AG04450 (cell line): ENCODE measurements around the gene DCUN1D4. TPM values are rescaled to one million over a fixed set of nuclear protein-coding genes. Genes with fewer than 3 reads are reported as not detected.
A peak's percentile ranks its signal among the peaks of the same experiment; 100 is the strongest.

Source experiments
- CTCF ChIA-PET: fragments of 300-600, 350-600 bp; formaldehyde crosslinking; extraction: SDS; loops from one replicate; lab custom pipeline; 2022; ENCODE audit warnings: antibody characterized with exemption, inconsistent platforms; lab: Charles Lee
- POLR2A ChIA-PET: fragments of 350-600 bp; formaldehyde crosslinking; extraction: SDS; loops from one replicate; lab custom pipeline; 2021; ENCODE audit warnings: antibody characterized with exemption, inconsistent platforms; lab: Yijun Ruan, JAX
- DNase-seq: peaks from one replicate; pipeline ENCODE4 v3.0.0-alpha.2; 2011; ENCODE audit warnings: low read depth, low spot score
- H3K27ac ChIP-seq: one replicate; pipeline ENCODE4 v1.5.1; 2012; ENCODE audit warnings: low read depth, low read length, control low read depth
- H3K27me3 ChIP-seq: one replicate; pipeline ENCODE4 v1.6.0; 2012; ENCODE audit warnings: low read length; ENCODE audit not compliant: control insufficient read depth, insufficient read depth
- H3K4me3 ChIP-seq: 2 replicates; pipeline ENCODE4 v1.5.1; 2011; ENCODE audit warnings: mild to moderate bottlenecking, low read depth, low read length, control low read depth
- H3K9me3 ChIP-seq: 2 replicates; pipeline ENCODE4 v1.5.1; 2012; ENCODE audit warnings: low read length; ENCODE audit not compliant: control insufficient read depth, insufficient read depth
- polyA plus RNA-seq: library from polyadenylated mRNA; depleted of rRNA; stranded (reverse); fragments of >200 nt; gene quantifications from 2 replicates; pipeline ENCODE4 v1.2.3, GENCODE V29; 2011
- TF ChIP-seq, protein P1 (sequence below): IDR thresholded peaks from 2 replicates; pipeline ENCODE4 v1.5.1; 2011; ENCODE audit warnings: low read depth, low read length, control low read depth, inconsistent platforms

The DCUN1D4 gene
- polyA plus RNA-seq, 1 experiment = 67.2 TPM

- CTCF ChIA-PET = interaction anchor here (0.6 to 3.2 kb wide), 13 partner anchors 9 to 343 kb away, joined by 3 to 28 read pairs (median 4); partner anchors contain the start of gene SPATA18
- DNase-seq = no peak
- POLR2A ChIA-PET = no interaction called here
- no peak overlapping the region for H3K27ac ChIP-seq
- no peaks in the 10 kb centered on the region for H3K9me3 ChIP-seq
- H3K4me3 ChIP-seq = no peak overlapping the region
- H3K27me3 ChIP-seq = no peaks in the 10 kb centered on the region
- TF ChIP-seq, protein P1, sequence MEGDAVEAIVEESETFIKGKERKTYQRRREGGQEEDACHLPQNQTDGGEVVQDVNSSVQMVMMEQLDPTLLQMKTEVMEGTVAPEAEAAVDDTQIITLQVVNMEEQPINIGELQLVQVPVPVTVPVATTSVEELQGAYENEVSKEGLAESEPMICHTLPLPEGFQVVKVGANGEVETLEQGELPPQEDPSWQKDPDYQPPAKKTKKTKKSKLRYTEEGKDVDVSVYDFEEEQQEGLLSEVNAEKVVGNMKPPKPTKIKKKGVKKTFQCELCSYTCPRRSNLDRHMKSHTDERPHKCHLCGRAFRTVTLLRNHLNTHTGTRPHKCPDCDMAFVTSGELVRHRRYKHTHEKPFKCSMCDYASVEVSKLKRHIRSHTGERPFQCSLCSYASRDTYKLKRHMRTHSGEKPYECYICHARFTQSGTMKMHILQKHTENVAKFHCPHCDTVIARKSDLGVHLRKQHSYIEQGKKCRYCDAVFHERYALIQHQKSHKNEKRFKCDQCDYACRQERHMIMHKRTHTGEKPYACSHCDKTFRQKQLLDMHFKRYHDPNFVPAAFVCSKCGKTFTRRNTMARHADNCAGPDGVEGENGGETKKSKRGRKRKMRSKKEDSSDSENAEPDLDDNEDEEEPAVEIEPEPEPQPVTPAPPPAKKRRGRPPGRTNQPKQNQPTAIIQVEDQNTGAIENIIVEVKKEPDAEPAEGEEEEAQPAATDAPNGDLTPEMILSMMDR = peak; percentile 81
Observed at GRCh38 chr4:51831133-51831532, 11.8 kb upstream of the DCUN1D4 start.

DNA sequence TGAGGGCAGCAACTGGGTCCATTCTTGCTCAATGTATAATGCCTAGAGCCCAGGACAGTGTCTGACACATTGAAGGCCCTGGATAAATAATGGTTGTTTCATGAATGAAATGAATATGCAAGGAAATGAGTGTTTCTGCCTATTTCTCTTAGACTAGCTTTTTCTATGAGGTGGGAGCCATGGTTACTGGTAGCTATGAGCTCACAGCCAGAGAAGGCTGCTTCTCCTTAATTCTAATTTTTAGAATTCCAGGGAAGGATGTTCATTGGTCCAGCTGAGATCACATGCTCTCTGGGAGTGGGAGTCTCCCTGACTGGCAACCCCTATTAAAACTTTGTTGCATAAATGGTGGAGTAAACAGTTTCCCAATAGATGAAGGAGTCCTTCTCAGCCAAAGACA lies 9.7 kb upstream of the DCUN1D4 start:
- no peaks in the 10 kb centered on the region for H3K9me3 ChIP-seq
- CTCF ChIA-PET = interaction anchor here (0.8 to 3.2 kb wide), 4 partner anchors 63 to 194 kb away, joined by 3 to 28 read pairs (median 6); no protein-coding TSS in a partner anchor
- H3K27me3 ChIP-seq = no peaks in the 10 kb centered on the region
- TF ChIP-seq, protein P1 = no peak
- no peak overlapping the region for H3K4me3 ChIP-seq
- no peak overlapping the region for H3K27ac ChIP-seq
- no peak for DNase-seq
- POLR2A ChIA-PET = no interaction called here

- no peaks in the 10 kb centered on the region for H3K27me3 ChIP-seq
- H3K4me3 ChIP-seq = no peak overlapping the region
- DNase-seq = no peak
- H3K9me3 ChIP-seq = no peaks in the 10 kb centered on the region
- TF ChIP-seq, protein P1 = no peak
- no peak overlapping the region for H3K27ac ChIP-seq
- CTCF ChIA-PET = interaction anchor here (1.5 kb wide), 1 partner anchor 191 kb away, joined by 4 read pairs; no protein-coding TSS in a partner anchor
- POLR2A ChIA-PET = no interaction called here
Observed at GRCh38 chr4:51835079-51835478, 7.9 kb upstream of the DCUN1D4 start.

DNA sequence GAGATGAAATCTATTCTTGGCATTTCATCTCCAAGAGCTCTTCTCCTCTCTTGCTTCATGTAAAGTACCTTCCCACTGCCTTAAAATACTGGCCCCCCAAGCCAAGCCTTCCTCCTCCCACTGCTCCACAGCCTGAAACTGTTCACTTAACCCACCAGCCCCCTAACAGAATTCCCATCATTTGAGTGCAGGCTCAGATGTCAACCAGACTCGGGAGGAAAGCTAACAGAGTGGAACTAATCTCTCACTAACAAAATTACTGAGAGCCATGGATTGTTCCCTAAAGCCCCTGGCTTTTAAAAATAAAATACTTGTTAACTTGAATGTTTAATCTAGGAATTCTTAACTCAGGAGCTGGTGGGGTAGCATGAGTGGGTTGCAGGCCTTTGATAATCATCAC lies 7.1 kb upstream of the DCUN1D4 start:
- no peak overlapping the region for H3K27ac ChIP-seq
- no peak overlapping the region for H3K4me3 ChIP-seq
- TF ChIP-seq, protein P1 = no peak
- H3K9me3 ChIP-seq = no peaks in the 10 kb centered on the region
- POLR2A ChIA-PET = no interaction called here
- no peak for DNase-seq
- CTCF ChIA-PET = interaction anchor here (0.6 kb wide), 1 partner anchor 190 kb away, joined by 6 read pairs; no protein-coding TSS in a partner anchor
- no peaks in the 10 kb centered on the region for H3K27me3 ChIP-seq

- no peak overlapping the region for H3K27ac ChIP-seq
- TF ChIP-seq, protein P1 = no peak
- CTCF ChIA-PET = interaction anchor here (1.3 kb wide), 1 partner anchor 189 kb away, joined by 5 read pairs; no protein-coding TSS in a partner anchor
- no peak overlapping the region for H3K4me3 ChIP-seq
- POLR2A ChIA-PET = no interaction called here
- H3K27me3 ChIP-seq = no peaks in the 10 kb centered on the region
- no peaks in the 10 kb centered on the region for H3K9me3 ChIP-seq
- no peak for DNase-seq
Observed at GRCh38 chr4:51836549-51836948, 6.4 kb upstream of the DCUN1D4 start.
